ENCODE measurements around the gene ARHGEF25. TPM values are rescaled to one million over a fixed set of nuclear protein-coding genes. Genes with fewer than 3 reads are reported as not detected.
"Not testable (repeated sequence)": the region's sequence is repeated elsewhere in the genome, so short reads cannot be mapped to it uniquely, and the experiment has no call there.

Gene ARHGEF25
- total RNA-seq, 1 donor: 0.31 TPM

DNA sequence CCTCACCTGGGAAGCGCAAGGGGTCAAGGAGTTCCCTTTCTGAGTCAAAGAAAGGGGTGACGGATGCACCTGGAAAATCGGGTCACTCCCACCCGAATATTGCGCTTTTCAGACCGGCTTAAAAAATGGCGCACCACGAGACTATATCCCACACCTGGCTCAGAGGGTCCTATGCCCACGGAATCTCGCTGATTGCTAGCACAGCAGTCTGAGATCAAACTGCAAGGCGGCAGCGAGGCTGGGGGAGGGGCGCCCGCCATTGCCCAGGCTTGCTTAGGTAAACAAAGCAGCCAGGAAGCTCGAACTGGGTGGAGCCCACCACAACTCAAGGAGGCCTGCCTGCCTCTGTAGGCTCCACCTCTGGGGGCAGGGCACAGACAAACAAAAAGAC lies 35.4 kb downstream of the ARHGEF25 start:
- H3K4me1 ChIP-seq (ENCODE audit: insufficient read depth, low read length); H3K27me3 ChIP-seq (ENCODE audit: insufficient read depth, low read length); H3K9me3 ChIP-seq (ENCODE audit: low read depth, low read length); H3K4me3 ChIP-seq (ENCODE audit: low read length): not testable (repeated sequence)

DNA sequence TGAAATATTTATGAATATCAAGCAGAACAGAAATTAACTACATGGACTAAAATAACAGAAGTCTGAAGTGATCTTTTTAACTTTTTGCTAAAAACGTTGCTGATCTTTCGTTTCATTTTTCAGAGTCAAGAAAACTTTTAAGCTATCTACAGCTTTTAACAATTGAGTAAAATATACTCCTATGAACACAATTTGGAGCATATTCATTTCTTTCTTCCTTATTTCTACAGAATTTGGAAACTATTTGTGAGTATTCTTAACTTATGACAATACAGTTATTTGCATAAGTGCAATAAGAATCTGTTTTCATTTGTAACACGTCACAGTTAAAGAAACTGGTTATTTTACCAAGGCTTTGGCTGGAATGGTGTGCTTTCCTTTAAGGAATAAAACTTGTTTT lies 42.8 kb downstream of the ARHGEF25 start:
- Histone ChIP-seq H3K4me1 (ENCODE audit: insufficient read depth, low read length) (no peaks in the 10 kb centered on the region), H3K9me3 (ENCODE audit: low read depth, low read length) (peaks cover 6% of the 10 kb centered on the region), H3K27me3 (ENCODE audit: insufficient read depth, low read length) (no peaks in the 10 kb centered on the region), H3K4me3 (ENCODE audit: low read length) (no peak overlapping the region)

DNA sequence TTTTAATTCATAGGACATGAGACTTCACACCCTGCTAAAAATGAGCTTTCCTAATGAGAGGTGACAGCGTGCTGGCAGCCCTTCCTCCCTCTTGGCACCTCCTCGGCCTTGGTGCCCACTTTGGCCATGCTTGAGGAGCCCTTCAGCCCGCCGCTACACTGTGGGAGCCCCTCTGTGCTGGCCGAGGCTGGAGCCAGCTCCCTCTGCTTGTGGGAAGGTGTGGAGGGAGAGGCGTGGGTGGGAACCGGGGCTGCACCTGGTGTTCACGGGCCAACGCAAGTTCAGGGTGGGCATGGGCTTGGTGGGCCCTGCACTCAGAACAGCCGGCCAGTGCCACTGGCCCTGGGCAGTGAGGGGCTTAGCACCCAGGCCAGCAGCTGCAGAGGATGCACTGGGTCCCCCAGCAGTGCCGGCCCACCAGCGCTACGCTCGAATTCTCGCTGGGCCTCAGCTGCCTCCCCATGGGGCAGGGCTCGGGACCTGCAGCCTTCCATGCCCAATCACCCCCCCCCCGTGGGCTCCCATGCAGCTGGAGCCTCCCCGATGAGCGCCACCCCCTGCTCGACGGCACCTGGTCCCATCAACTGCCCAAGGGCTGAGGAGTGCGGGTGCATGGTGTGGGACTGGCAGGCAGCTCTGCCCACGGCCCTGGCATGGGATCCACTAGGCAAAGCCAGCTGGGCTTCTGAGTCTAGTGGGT lies 44.5 kb downstream of the ARHGEF25 start:
- peaks cover 6% of the 10 kb centered on the region for H3K9me3 ChIP-seq (ENCODE audit: low read depth, low read length)
- H3K27me3 ChIP-seq (ENCODE audit: insufficient read depth, low read length): no peaks in the 10 kb centered on the region
- H3K4me3 ChIP-seq (ENCODE audit: low read length): no peak overlapping the region
- no peaks in the 10 kb centered on the region for H3K4me1 ChIP-seq (ENCODE audit: insufficient read depth, low read length)

DNA sequence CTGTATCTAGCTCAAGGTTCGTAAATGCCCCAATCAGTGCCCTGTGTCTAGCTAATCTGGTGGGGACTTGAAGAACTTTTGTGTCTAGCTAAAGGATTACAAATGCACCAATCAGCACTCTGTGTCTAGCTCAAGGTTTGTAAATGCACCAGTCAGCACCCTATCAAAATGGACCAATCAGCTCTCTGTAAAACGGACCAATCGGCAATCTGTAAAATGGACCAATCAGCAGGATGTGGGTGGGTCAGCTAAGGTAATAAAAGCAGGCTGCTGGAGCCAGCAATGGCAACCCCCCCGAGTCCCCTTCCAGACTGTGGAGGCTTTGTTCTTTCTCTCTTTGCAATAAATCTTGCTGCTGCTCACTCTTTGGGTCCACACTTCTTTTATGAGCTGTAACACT lies 45.2 kb downstream of the ARHGEF25 start:
- H3K27me3 ChIP-seq (ENCODE audit: insufficient read depth, low read length); H3K9me3 ChIP-seq (ENCODE audit: low read depth, low read length); H3K4me3 ChIP-seq (ENCODE audit: low read length); H3K4me1 ChIP-seq (ENCODE audit: insufficient read depth, low read length): not testable (repeated sequence)

DNA sequence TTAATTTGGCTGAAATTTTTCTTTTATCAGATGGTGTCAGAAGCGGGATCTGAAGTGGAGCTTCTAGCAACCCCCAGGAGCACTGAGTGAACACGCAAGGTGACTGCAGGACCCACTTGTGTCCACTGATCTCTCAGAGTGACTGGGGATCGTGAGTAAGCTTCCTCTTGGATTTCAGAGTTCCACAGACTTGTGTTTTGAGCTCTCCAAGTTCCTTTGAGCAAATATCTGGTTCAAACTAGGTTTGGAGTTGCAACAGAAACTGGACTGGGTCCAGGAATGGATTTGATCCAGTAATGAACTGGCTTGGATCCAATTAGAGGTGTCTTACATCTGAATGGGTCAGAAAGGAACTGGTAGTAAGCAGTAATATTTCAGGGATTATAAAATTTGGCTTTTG lies 46.5 kb downstream of the ARHGEF25 start:
- Histone ChIP-seq H3K27me3 (ENCODE audit: insufficient read depth, low read length) (no peaks in the 10 kb centered on the region), H3K4me3 (ENCODE audit: low read length) (no peak overlapping the region), H3K4me1 (ENCODE audit: insufficient read depth, low read length) (no peaks in the 10 kb centered on the region), H3K9me3 (ENCODE audit: low read depth, low read length) (peaks cover 6% of the 10 kb centered on the region)

DNA sequence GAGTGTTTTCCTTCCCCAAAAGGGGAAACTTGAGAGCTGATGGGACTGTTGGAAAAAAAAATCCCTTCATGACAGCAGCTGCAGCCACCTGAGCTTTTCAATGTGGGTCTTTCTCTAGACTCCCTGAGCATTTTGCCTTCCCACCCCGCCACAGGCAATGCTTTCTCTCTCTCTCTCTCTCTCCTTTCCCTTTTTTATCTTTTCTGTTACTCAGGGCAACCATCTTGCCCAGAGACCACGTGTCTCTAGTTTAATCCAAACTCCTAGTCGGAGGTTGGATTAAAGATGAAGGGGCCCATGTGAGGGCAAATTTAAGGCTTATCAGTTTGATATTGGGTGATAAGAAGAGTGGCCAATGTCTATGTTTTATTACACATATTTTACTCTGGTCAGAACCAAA lies 47.7 kb downstream of the ARHGEF25 start:
- no peaks in the 10 kb centered on the region for H3K27me3 ChIP-seq (ENCODE audit: insufficient read depth, low read length)
- no peaks in the 10 kb centered on the region for H3K4me1 ChIP-seq (ENCODE audit: insufficient read depth, low read length)
- peaks cover 6% of the 10 kb centered on the region for H3K9me3 ChIP-seq (ENCODE audit: low read depth, low read length)
- no peak overlapping the region for H3K4me3 ChIP-seq (ENCODE audit: low read length)

DNA sequence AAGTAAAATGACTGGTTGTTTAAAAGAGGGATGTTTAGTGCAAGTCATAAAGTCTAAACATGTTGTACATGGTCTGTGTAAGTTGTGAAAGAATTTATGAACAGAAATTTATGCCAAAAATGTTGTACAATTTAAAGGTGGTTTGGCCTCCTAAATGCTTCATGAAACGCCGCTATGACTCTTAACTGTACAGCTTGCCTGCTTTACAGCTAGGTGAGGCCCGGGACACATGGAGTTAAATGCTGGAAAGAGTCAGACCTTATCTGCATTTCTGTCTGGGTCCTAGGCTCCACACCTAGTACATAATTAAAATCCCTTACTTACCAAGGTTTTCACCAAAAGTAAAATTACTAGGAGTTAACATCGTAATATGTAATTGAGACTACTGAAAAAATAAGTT lies 50.1 kb downstream of the ARHGEF25 start:
- H3K9me3 ChIP-seq (ENCODE audit: low read depth, low read length): no peaks in the 10 kb centered on the region
- no peaks in the 10 kb centered on the region for H3K4me1 ChIP-seq (ENCODE audit: insufficient read depth, low read length)
- no peaks in the 10 kb centered on the region for H3K27me3 ChIP-seq (ENCODE audit: insufficient read depth, low read length)
- H3K4me3 ChIP-seq (ENCODE audit: low read length): no peak overlapping the region

DNA sequence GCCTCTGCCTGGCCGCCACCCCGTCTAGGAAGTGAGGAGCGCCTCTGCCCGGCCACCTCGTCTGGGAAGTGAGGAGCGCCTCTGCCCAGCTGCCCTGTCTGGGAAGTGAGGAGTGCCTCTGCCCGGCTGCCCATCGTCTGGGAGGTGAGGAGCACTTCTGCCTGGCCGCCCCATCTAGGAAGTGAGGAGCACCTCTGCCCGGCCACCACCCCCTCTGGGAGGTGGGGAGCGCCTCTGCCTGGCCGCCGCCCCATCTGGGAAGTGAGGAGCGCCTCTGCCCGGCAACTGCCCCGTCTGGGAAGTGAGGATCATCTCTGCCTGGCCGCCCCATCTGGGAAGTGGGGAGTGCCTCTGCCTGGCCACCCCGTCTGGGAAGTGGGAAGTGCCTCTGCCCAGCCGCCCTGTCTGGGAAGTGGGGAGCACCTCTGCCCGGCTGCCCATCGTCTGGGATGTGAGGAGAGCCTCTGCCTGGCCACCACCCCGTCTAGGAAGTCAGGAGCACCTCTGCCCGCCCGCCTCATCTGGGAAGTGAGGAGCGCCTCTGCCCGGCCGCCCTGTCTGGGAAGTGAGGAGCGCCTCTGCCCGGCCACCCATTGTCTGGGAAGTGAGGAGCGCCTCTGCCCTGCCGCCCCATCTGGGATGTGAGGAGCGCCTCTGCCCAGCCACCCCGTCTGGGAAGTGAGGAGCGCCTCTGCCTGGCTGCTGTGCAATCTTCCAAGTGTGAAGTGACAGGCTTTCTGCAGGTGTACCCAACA lies 54.0 kb downstream of the ARHGEF25 start:
- not testable (repeated sequence) for H3K9me3 ChIP-seq (ENCODE audit: low read depth, low read length); H3K4me3 ChIP-seq (ENCODE audit: low read length); H3K27me3 ChIP-seq (ENCODE audit: insufficient read depth, low read length); H3K4me1 ChIP-seq (ENCODE audit: insufficient read depth, low read length)

Other genes with a start within 250 kb of the ARHGEF25 start
- gene R3HDM2, start 180.4 kb upstream of the ARHGEF25 start, total RNA-seq: 31.3 TPM
- 0.10 TPM for gene INHBC, start 176.7 kb upstream of the ARHGEF25 start, total RNA-seq
- not detected for gene INHBE, start 156.1 kb upstream of the ARHGEF25 start, total RNA-seq
- 0.10 TPM for gene GLI1, start 151.7 kb upstream of the ARHGEF25 start, total RNA-seq
- gene ARHGAP9, start 131.6 kb upstream of the ARHGEF25 start, total RNA-seq: 77.6 TPM
- gene MARS1, start 123.4 kb upstream of the ARHGEF25 start, total RNA-seq: 90.3 TPM
- gene DDIT3, start 90.9 kb upstream of the ARHGEF25 start, total RNA-seq: 130 TPM
- 10.6 TPM for gene MBD6, start 88.6 kb upstream of the ARHGEF25 start, total RNA-seq
- gene DCTN2, start 64.2 kb upstream of the ARHGEF25 start, total RNA-seq: 52.2 TPM
- gene KIF5A, start 61.4 kb upstream of the ARHGEF25 start, total RNA-seq: 0.21 TPM
- 26.0 TPM for gene PIP4K2C, start 20.2 kb upstream of the ARHGEF25 start, total RNA-seq
- 12.6 TPM for gene DTX3, start 6.6 kb upstream of the ARHGEF25 start, total RNA-seq
- gene B4GALNT1, start 21.8 kb downstream of the ARHGEF25 start, total RNA-seq: under 0.01 TPM
- 166 TPM for gene OS9, start 82.7 kb downstream of the ARHGEF25 start, total RNA-seq
- 7.6 TPM for gene AGAP2, start 127.3 kb downstream of the ARHGEF25 start, total RNA-seq
- gene TSPAN31, start 133.6 kb downstream of the ARHGEF25 start, total RNA-seq: 7.9 TPM
- gene CDK4, start 140.9 kb downstream of the ARHGEF25 start, total RNA-seq: 9.2 TPM
- gene MARCHF9, start 143.7 kb downstream of the ARHGEF25 start, total RNA-seq: 13.9 TPM
- 1.3 TPM for gene CYP27B1, start 155.6 kb downstream of the ARHGEF25 start, total RNA-seq
- gene METTL1, start 160.7 kb downstream of the ARHGEF25 start, total RNA-seq: 2.3 TPM
- gene EEF1AKMT3, start 161.2 kb downstream of the ARHGEF25 start, total RNA-seq: 1.7 TPM
- gene TSFM, start 171.4 kb downstream of the ARHGEF25 start, total RNA-seq: 17.2 TPM
- gene AVIL, start 207.3 kb downstream of the ARHGEF25 start, total RNA-seq: 0.52 TPM
- 60.2 TPM for gene CTDSP2, start 235.3 kb downstream of the ARHGEF25 start, total RNA-seq

Measured in mononuclear cell (primary cell).